Testis (tissue), 2 donors: ENCODE data around the gene GLRX3.
"Not testable (repeated sequence)": the region's sequence is repeated elsewhere in the genome, so short reads cannot be mapped to it uniquely, and the experiment has no call there.

Experiments
- POLR2A ChIP-seq: fragments of 450-650 bp; IDR thresholded peaks from one replicate; pipeline ENCODE4 v1.6.1; 2017; ENCODE audit warnings: antibody characterized with exemption, mild to moderate bottlenecking, moderate library complexity
- TF ChIP-seq, protein P1 (sequence below), 3 experiments: fragments of 450-650 bp in 2 of 3; fragments of 200-600 bp in 1 of 3; sonication (generic) in 1 of 3; IDR thresholded peaks; one replicate each; pipeline ENCODE4 v1.5.1; 2016 to 2019; ENCODE audit warnings: antibody characterized with exemption in 3 of 3, mild to moderate bottlenecking in 2 of 3, moderate library complexity in 1 of 3

- TF ChIP-seq, protein P1, sequence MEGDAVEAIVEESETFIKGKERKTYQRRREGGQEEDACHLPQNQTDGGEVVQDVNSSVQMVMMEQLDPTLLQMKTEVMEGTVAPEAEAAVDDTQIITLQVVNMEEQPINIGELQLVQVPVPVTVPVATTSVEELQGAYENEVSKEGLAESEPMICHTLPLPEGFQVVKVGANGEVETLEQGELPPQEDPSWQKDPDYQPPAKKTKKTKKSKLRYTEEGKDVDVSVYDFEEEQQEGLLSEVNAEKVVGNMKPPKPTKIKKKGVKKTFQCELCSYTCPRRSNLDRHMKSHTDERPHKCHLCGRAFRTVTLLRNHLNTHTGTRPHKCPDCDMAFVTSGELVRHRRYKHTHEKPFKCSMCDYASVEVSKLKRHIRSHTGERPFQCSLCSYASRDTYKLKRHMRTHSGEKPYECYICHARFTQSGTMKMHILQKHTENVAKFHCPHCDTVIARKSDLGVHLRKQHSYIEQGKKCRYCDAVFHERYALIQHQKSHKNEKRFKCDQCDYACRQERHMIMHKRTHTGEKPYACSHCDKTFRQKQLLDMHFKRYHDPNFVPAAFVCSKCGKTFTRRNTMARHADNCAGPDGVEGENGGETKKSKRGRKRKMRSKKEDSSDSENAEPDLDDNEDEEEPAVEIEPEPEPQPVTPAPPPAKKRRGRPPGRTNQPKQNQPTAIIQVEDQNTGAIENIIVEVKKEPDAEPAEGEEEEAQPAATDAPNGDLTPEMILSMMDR (IDR thresholded peaks at IDR 0.05) = not testable (repeated sequence)
- not testable (repeated sequence) for TF ChIP-seq POLR2A
Observed at GRCh38 chr10:130116942-130117341, 19.2 kb upstream of the GLRX3 start.
